H1 (cell line): ENCODE measurements around the gene TBX15. TPM values are rescaled to one million over a fixed set of nuclear protein-coding genes. Genes with fewer than 3 reads are reported as not detected.

ENCODE experiments used
- NANOG ChIP-seq: IDR thresholded peaks from 2 replicates; pipeline ENCODE4 v1.6.1; 2011; ENCODE audit warnings: low read length, low read depth, mild to moderate bottlenecking, inconsistent platforms; ENCODE audit not compliant: insufficient read depth, poor library complexity, severe bottlenecking
- NRF1 ChIP-seq: IDR thresholded peaks from 2 replicates; pipeline ENCODE4 v1.6.1; 2011; ENCODE audit warnings: mild to moderate bottlenecking, low read depth, low read length, improper control_type of control experiment
- SAP30 ChIP-seq: fragments of 300-600 bp; sonication (generic); IDR thresholded peaks from 2 replicates; pipeline ENCODE4 v1.7.1; 2012; ENCODE audit warnings: low read length, moderate library complexity, mild to moderate bottlenecking, inconsistent platforms; ENCODE audit not compliant: insufficient read depth, insufficient replicate concordance
- SIX5 ChIP-seq: IDR thresholded peaks from 2 replicates; pipeline ENCODE4 v1.6.1; 2011; ENCODE audit warnings: mild to moderate bottlenecking, low read depth, low read length
- SRF ChIP-seq: IDR thresholded peaks from 2 replicates; pipeline ENCODE4 v1.6.1; 2011; ENCODE audit warnings: mild to moderate bottlenecking, low read depth, low read length, moderate library complexity
- SUZ12 ChIP-seq: fragments of 200-600 bp; sonication (generic); IDR thresholded peaks from 2 replicates; pipeline ENCODE4 v1.6.1; 2012; ENCODE audit warnings: mild to moderate bottlenecking, inconsistent platforms, low read length, moderate library complexity, mixed read lengths
- USF2 ChIP-seq: IDR thresholded peaks from 2 replicates; pipeline ENCODE4 v1.6.1; 2011; ENCODE audit warnings: low read length, improper control_type of control experiment
- polyA plus RNA-seq, 7 experiments: library from polyadenylated mRNA; depleted of rRNA in 3 of 7; stranded (reverse) in 5 of 7; unstranded in 2 of 7; fragments of >200 nt in 5 of 7; fragments of 200-250 nt in 2 of 7; gene quantifications; 1 replicate in 5 of 7; 2 replicates in 1 of 7; 4 replicates in 1 of 7; pipeline versions ENCODE4 v1.2.1 to v1.2.3, GENCODE V29; 2011 to 2013; ENCODE audit warnings: missing spikeins in 2 of 7, mixed read lengths in 2 of 7
- total RNA-seq: library from RNA; stranded (reverse); fragmentation: NEBNext Ultra II Directional; extraction: Animal tissue kit (Norgen Biotek cat#: 25700); gene quantifications from 2 replicates; pipeline ENCODE4 v1.2.1, GENCODE V29; 2021
- TF ChIP-seq, protein P1 (sequence below): fragments of 300-600 bp; sonication (generic); IDR thresholded peaks from 2 replicates; pipeline ENCODE4 v1.7.1; 2012; ENCODE audit warnings: low read length, moderate library complexity, mild to moderate bottlenecking, inconsistent platforms; ENCODE audit not compliant: insufficient replicate concordance

Gene TBX15
- total and polyA plus RNA-seq, 2 of the 8 experiments (the other 6 are each of a cell fraction or from before 2014, with no cell fraction given): 0.14 to 0.24 TPM

- TF ChIP-seq, protein P1, sequence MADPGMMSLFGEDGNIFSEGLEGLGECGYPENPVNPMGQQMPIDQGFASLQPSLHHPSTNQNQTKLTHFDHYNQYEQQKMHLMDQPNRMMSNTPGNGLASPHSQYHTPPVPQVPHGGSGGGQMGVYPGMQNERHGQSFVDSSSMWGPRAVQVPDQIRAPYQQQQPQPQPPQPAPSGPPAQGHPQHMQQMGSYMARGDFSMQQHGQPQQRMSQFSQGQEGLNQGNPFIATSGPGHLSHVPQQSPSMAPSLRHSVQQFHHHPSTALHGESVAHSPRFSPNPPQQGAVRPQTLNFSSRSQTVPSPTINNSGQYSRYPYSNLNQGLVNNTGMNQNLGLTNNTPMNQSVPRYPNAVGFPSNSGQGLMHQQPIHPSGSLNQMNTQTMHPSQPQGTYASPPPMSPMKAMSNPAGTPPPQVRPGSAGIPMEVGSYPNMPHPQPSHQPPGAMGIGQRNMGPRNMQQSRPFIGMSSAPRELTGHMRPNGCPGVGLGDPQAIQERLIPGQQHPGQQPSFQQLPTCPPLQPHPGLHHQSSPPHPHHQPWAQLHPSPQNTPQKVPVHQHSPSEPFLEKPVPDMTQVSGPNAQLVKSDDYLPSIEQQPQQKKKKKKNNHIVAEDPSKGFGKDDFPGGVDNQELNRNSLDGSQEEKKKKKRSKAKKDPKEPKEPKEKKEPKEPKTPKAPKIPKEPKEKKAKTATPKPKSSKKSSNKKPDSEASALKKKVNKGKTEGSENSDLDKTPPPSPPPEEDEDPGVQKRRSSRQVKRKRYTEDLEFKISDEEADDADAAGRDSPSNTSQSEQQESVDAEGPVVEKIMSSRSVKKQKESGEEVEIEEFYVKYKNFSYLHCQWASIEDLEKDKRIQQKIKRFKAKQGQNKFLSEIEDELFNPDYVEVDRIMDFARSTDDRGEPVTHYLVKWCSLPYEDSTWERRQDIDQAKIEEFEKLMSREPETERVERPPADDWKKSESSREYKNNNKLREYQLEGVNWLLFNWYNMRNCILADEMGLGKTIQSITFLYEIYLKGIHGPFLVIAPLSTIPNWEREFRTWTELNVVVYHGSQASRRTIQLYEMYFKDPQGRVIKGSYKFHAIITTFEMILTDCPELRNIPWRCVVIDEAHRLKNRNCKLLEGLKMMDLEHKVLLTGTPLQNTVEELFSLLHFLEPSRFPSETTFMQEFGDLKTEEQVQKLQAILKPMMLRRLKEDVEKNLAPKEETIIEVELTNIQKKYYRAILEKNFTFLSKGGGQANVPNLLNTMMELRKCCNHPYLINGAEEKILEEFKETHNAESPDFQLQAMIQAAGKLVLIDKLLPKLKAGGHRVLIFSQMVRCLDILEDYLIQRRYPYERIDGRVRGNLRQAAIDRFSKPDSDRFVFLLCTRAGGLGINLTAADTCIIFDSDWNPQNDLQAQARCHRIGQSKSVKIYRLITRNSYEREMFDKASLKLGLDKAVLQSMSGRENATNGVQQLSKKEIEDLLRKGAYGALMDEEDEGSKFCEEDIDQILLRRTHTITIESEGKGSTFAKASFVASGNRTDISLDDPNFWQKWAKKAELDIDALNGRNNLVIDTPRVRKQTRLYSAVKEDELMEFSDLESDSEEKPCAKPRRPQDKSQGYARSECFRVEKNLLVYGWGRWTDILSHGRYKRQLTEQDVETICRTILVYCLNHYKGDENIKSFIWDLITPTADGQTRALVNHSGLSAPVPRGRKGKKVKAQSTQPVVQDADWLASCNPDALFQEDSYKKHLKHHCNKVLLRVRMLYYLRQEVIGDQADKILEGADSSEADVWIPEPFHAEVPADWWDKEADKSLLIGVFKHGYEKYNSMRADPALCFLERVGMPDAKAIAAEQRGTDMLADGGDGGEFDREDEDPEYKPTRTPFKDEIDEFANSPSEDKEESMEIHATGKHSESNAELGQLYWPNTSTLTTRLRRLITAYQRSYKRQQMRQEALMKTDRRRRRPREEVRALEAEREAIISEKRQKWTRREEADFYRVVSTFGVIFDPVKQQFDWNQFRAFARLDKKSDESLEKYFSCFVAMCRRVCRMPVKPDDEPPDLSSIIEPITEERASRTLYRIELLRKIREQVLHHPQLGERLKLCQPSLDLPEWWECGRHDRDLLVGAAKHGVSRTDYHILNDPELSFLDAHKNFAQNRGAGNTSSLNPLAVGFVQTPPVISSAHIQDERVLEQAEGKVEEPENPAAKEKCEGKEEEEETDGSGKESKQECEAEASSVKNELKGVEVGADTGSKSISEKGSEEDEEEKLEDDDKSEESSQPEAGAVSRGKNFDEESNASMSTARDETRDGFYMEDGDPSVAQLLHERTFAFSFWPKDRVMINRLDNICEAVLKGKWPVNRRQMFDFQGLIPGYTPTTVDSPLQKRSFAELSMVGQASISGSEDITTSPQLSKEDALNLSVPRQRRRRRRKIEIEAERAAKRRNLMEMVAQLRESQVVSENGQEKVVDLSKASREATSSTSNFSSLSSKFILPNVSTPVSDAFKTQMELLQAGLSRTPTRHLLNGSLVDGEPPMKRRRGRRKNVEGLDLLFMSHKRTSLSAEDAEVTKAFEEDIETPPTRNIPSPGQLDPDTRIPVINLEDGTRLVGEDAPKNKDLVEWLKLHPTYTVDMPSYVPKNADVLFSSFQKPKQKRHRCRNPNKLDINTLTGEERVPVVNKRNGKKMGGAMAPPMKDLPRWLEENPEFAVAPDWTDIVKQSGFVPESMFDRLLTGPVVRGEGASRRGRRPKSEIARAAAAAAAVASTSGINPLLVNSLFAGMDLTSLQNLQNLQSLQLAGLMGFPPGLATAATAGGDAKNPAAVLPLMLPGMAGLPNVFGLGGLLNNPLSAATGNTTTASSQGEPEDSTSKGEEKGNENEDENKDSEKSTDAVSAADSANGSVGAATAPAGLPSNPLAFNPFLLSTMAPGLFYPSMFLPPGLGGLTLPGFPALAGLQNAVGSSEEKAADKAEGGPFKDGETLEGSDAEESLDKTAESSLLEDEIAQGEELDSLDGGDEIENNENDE: no peak
- no peak for TF ChIP-seq SUZ12
- no peak for TF ChIP-seq NANOG
- TF ChIP-seq SAP30: no peak
- TF ChIP-seq SIX5: no peak
- no peak for TF ChIP-seq USF2
- no peak for TF ChIP-seq NRF1
- no peak for TF ChIP-seq SRF
Measured at GRCh38 chr1:119012383-119012782, 24.2 kb upstream of the TBX15 start (continued).
